GM19372 (cell line): ENCODE measurements around the gene KDSR.

ENCODE experiments used
- ATAC-seq: cut with Tn5 transposase; IDR thresholded peaks from one replicate; pipeline ENCODE4 v1.9.1; 2021; ENCODE audit warnings: mild to moderate bottlenecking, low read depth, moderate library complexity; ENCODE audit not compliant: unreplicated experiment

Gene KDSR

DNA sequence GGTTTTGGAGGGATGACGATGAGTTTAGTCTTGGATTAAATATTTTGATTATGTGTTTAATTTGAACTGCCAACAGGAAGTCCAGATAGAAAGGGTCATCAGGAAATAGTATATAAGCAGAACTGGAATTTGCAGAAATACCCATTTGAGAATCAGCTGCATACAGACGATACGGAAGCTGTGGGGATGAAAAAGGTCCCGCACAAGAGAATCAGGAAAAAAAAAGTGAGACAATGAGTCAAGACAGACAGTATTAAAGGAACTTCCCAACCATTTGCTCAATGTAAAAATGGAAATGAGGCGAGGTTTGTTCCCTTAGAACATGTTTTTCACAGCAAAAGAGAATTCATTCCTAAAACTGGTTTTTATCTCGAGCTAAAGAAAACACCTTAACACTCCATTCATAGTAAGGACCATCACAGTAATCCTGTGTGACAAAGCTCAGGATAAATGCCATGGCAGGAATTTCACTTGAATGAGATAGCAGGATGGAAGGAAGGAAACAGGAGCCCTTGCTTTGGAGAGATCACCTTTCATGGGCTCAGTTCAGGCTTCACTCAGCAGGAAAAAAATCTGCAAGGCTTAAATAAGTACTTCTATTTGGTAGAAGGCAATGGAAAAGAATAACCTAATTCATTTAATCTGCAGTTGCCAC is 76.7 kb downstream of the KDSR start:
- no peak for ATAC-seq

DNA sequence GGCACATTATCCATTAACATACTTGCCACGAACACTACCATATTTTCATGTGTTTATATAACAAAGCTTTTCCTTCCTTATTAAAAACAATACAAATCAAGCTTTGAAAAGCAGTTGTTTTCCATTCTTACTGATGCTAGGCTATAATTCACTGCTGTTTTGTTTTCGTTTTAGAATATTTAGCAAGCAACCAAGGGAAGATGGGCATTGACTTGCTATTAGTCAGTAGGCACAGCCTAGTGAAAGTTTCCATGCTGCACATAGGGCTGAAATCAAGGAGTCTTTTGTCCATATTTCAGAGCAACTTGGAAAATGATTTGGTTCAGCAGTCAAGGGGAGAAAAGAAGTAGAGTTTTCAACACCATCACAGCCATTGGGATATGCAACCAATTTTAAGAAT is 78.7 kb downstream of the KDSR start:
- no peak for ATAC-seq

- ATAC-seq: no peak
Observed at GRCh38 chr18:63287691-63288220, 79.2 kb downstream of the KDSR start.

GRCh38 chr18:63286926-63287325 is 80.1 kb downstream of the KDSR start:
- ATAC-seq: no peak

GRCh38 chr18:63284827-63285733 is 81.9 kb downstream of the KDSR start:
- ATAC-seq: peak; percentile 96

DNA sequence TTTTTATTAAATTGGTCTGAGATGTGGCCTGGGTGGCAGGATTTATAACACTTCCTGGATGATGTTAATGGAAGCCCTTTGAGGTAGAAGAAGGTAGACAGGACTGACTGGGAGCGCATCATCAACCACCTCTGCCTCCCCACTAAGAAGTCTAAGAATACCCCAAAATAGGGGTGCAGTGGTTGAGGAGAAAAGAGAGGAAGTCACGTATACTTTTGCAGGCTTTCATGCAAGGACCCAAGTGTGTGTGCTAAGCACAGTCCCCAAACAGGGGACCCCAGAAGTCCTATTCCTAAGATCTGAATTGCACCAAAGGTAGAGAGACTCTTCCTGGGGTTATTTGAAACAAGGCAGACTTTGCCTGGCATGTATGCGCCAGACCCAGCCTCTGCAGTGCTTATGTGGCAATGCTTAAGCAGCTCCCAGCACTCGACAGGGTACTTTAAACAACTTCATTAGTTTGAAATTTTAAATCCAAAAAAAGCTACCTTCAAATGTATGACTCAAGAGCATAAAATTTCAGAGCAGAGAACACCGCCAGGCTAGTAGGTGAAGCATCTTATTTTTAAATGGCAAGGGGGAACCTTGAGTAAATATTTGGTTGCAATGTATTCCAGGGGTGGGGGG is 82.7 kb downstream of the KDSR start:
- ATAC-seq: no peak

DNA sequence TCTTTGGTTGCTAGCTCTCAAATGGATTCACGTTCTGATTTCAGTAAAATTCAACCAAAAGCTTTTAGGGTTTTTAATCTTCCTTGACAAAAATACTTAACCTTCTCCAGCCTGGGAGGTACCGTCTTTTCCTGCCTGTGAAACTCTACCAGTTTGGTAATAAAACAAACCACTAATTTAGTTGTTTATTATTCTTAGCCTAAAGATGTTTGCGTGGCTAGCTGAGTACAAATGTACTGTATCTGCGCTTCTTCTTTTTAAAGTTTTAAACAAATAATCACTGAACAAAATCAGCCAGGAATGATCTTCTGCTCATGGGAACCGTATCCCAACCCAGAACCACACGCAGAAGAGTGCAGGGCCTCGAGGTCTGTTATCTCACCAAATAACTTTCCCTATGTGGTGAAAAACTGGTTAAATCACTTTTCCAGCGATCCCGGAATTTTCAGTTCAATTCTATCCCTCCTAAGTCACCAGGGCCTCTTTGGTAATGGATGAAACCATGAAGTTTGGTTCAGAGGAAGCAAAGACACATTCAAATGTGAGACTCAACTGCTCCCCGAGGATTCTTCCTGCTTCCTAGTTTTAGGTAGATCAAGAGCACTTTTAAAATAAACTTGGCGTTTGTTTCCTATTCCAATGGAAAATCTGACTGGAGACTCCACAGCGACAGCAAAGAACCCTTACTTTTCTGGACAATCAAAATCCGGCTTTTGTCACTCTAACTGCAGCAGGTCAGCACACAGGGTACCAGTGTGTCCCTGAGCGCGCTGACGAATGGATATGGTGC is 83.5 kb downstream of the KDSR start:
- no peak for ATAC-seq

DNA sequence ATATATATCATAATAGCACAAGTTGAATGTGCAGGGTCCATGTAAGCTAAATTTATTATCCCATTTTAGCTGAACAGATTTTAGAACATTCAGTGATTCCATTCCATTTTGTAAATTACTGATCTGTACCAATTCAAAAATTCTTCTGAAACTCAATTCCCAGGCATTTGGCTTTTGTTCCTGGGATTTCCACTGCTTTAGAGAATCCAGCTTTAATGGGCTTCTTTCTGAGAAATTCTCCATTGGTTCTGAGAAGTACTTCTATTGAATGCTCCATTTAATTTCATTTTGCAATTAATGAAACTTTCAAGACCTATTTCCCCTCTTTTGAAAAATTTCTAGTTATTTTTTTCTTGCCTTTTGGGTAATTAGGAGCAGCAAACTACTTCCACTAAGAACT is 84.2 kb downstream of the KDSR start:
- no peak for ATAC-seq
